ENCODE data around the gene LYSMD4. TPM values are rescaled to one million over a fixed set of nuclear protein-coding genes. Genes with fewer than 3 reads are reported as not detected.

Gene LYSMD4
- total RNA-seq, 1 experiment from 2014 or later = 8.9 TPM

DNA sequence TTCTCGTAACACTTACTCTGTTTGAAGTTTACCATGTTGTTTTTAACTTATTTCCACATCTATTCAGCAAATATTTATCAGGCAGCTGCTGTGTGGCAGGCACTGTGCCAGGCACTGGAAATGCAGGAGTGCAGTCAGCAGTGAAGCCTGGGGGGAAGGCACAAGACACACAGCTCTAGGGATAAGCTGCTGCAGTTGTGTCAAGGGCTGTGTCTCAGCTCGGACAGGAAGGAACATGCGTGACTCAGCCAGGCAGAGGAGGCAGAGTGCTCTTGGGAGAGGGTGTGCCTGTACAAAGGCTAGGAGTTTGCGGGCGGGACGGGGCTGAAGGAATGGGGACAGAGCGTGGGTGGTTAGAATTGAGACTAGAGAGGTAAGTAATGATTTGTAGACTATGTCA is 24.7 kb downstream of the LYSMD4 start:
- DNase-seq (peak; percentile 94), ATAC-seq (peak; percentile 96)
- Histone ChIP-seq H3K9ac (ENCODE audit: low read length) (peak overlapping the region; percentile 7; the same call in 1 of the 2 replicates), H4K20me1 (ENCODE audit: low read length) (no peaks in the 10 kb centered on the region), H3K27me3 (ENCODE audit: low read length) (no peaks in the 10 kb centered on the region), H3K9me2 (replicated peaks; ENCODE audit: low read length) (no peaks in the 10 kb centered on the region), H3K4me1 (ENCODE audit: insufficient read depth, low read length) (peaks cover 31% of the 10 kb centered on the region), H3K9me3 (ENCODE audit: low read length) (no peaks in the 10 kb centered on the region), H3K4me3 (ENCODE audit: low read length) (0 out of 2 replicates have a peak overlapping the region, but pooled peaks have one; percentile 16), H3K27ac (ENCODE audit: low read length) (peak overlapping the region; percentile 63), H3K36me3 (ENCODE audit: low read depth, low read length) (peaks cover 3% of the 10 kb centered on the region; the same call in 1 of the 2 replicates), H3K4me2 (ENCODE audit: low read length) (peak overlapping the region; percentile 75), H2AFZ (ENCODE audit: low read length) (0 out of 2 replicates have a peak overlapping the region, but pooled peaks have one; percentile 24), H3F3A (ENCODE audit: low read length, unreplicated experiment) (peaks cover 5% of the 10 kb centered on the region), H3K79me2 (ENCODE audit: low read length) (no peaks in the 10 kb centered on the region)
- BruUV-seq (replicated peaks) = no TSS peak
- POLR2A ChIA-PET (ENCODE audit: unreplicated experiment) = no interaction called here
- TF ChIP-seq CTCF (conservative IDR thresholded peaks at IDR 0.05; ENCODE audit: low read depth, low read length) (no peak), EZH2 (IDR thresholded peaks at IDR 0.05; ENCODE audit: low read length, unreplicated experiment) (no peak), EZH2phosphoT487 (IDR thresholded peaks at IDR 0.05; ENCODE audit: borderline replicate concordance, low read length) (no peak)
- intact Hi-C loops (cut with micrococcal nuclease) = loop anchor here (10.0 kb wide), 1 partner anchor 144 kb away; the partner anchor contains the start of gene MEF2A
- CTCF ChIA-PET = interaction anchor here (0.5 kb wide), 1 partner anchor 45 kb away, joined by 3 read pairs; no protein-coding TSS in a partner anchor

GRCh38 chr15:99707473-99708270 is 25.6 kb downstream of the LYSMD4 start:
- CTCF ChIA-PET = interaction anchor here (0.5 kb wide), 1 partner anchor 45 kb away, joined by 3 read pairs; no protein-coding TSS in a partner anchor
- no peak for ATAC-seq

More at GRCh38 chr15:99707473-99708270, 25.6 kb downstream of the LYSMD4 start:
- Histone ChIP-seq H3K79me2 (ENCODE audit: low read length) (no peaks in the 10 kb centered on the region), H3K9ac (ENCODE audit: low read length) (no peak overlapping the region), H3K9me3 (ENCODE audit: low read length) (no peaks in the 10 kb centered on the region), H3K27ac (ENCODE audit: low read length) (peak overlapping the region; percentile 63), H3F3A (ENCODE audit: low read length, unreplicated experiment) (peaks cover 5% of the 10 kb centered on the region), H3K4me3 (ENCODE audit: low read length) (no peak overlapping the region), H2AFZ (ENCODE audit: low read length) (no peak overlapping the region), H3K9me2 (replicated peaks; ENCODE audit: low read length) (no peaks in the 10 kb centered on the region), H3K36me3 (ENCODE audit: low read depth, low read length) (no peaks in the 10 kb centered on the region; the same call in 1 of the 2 replicates), H3K4me1 (ENCODE audit: insufficient read depth, low read length) (peaks cover 34% of the 10 kb centered on the region), H4K20me1 (ENCODE audit: low read length) (no peaks in the 10 kb centered on the region), H3K27me3 (ENCODE audit: low read length) (no peaks in the 10 kb centered on the region), H3K4me2 (ENCODE audit: low read length) (peak overlapping the region; percentile 44)
- POLR2A ChIA-PET (ENCODE audit: unreplicated experiment) = no interaction called here
- intact Hi-C loops (cut with micrococcal nuclease) = loop anchor here (10.0 kb wide), 1 partner anchor 143 kb away; the partner anchor contains the start of gene MEF2A
- BruUV-seq (replicated peaks) = no TSS peak
- TF ChIP-seq EZH2phosphoT487 (IDR thresholded peaks at IDR 0.05; ENCODE audit: borderline replicate concordance, low read length) = no peak
- no peak for TF ChIP-seq EZH2 (IDR thresholded peaks at IDR 0.05; ENCODE audit: low read length, unreplicated experiment)
- no peak for TF ChIP-seq CTCF (conservative IDR thresholded peaks at IDR 0.05; ENCODE audit: low read depth, low read length)
- peak; percentile 37 for DNase-seq

All from PC-3 (cell line).